Inflammatory macrophage treated with lipopolysaccharide for 4 hours (primary cell): ENCODE measurements around the gene PLD2.
"Not testable (repeated sequence)": the region's sequence is repeated elsewhere in the genome, so short reads cannot be mapped to it uniquely, and the experiment has no call there.

Experiments used
- DNase-seq: peaks from one replicate; pipeline ENCODE4 v3.0.0-alpha.2; 2020

PLD2 gene

GRCh38 chr17:4858068-4858881 is 51.3 kb downstream of the PLD2 start:
- DNase-seq, result peak; percentile 76

GRCh38 chr17:4858882-4859260 is 51.9 kb downstream of the PLD2 start:
- no peak for DNase-seq

- no peak for DNase-seq
Observed at GRCh38 chr17:4859816-4860625, 53.1 kb downstream of the PLD2 start.

GRCh38 chr17:4860651-4861050 is 53.7 kb downstream of the PLD2 start:
- DNase-seq, result no peak

GRCh38 chr17:4861052-4861451 is 54.1 kb downstream of the PLD2 start:
- no peak for DNase-seq

- DNase-seq, result no peak
Observed at GRCh38 chr17:4862720-4863119, 55.8 kb downstream of the PLD2 start.

GRCh38 chr17:4863321-4863720 is 56.4 kb downstream of the PLD2 start:
- no peak for DNase-seq

GRCh38 chr17:4867535-4867934 is 60.6 kb downstream of the PLD2 start:
- not testable (repeated sequence) for DNase-seq

- peak; percentile 64 for DNase-seq
Observed at GRCh38 chr17:4869058-4869998, 62.4 kb downstream of the PLD2 start.

- DNase-seq, result peak; percentile 87
Observed at GRCh38 chr17:4870855-4871254, 63.9 kb downstream of the PLD2 start.

GRCh38 chr17:4872786-4873185 is 65.8 kb downstream of the PLD2 start:
- DNase-seq, result peak; percentile 88
